ENCODE measurements around the gene CDK13.

Gene CDK13

DNA sequence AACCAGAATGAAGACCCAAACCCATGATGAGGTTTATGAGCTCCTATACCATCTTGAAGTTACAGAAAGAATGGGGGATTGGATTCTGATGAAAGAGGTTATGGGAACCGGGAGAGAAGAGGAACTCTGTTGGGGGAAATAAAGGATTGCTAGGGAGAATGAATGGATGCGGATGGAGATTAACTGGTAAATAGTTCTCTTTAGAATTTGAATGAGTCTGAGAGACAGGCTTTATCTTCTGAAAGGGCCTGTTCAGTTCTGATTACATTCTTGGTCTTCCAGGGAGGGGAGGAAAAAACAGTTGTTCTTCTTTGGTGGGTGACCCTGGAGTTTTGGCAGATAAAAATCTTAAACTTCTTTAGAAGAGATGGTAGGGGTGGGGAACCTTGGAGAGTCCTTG is 198.6 kb downstream of the CDK13 start:
- no peak for DNase-seq (ENCODE audit: low spot score)
- in situ Hi-C loops (cut with MboI; ENCODE audit: low sequenced_read_pairs, unreplicated experiment), result no loop called here
- TF ChIP-seq, protein P1, sequence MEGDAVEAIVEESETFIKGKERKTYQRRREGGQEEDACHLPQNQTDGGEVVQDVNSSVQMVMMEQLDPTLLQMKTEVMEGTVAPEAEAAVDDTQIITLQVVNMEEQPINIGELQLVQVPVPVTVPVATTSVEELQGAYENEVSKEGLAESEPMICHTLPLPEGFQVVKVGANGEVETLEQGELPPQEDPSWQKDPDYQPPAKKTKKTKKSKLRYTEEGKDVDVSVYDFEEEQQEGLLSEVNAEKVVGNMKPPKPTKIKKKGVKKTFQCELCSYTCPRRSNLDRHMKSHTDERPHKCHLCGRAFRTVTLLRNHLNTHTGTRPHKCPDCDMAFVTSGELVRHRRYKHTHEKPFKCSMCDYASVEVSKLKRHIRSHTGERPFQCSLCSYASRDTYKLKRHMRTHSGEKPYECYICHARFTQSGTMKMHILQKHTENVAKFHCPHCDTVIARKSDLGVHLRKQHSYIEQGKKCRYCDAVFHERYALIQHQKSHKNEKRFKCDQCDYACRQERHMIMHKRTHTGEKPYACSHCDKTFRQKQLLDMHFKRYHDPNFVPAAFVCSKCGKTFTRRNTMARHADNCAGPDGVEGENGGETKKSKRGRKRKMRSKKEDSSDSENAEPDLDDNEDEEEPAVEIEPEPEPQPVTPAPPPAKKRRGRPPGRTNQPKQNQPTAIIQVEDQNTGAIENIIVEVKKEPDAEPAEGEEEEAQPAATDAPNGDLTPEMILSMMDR (IDR thresholded peaks at IDR 0.05; ENCODE audit: borderline replicate concordance, control extremely low read depth, extremely low read depth, insufficient read depth, missing control alignments), result no peak

Measured in GM13976 (cell line).